Measurements from ENCODE around the gene H2AZ2. TPM values are rescaled to one million over a fixed set of nuclear protein-coding genes. Genes with fewer than 3 reads are reported as not detected.
"Not testable (repeated sequence)": the region's sequence is repeated elsewhere in the genome, so short reads cannot be mapped to it uniquely, and the experiment has no call there.

The H2AZ2 gene
- total RNA-seq, 4 donors from 2014 or later = 94.1 to 116 (median 97.9) TPM

DNA sequence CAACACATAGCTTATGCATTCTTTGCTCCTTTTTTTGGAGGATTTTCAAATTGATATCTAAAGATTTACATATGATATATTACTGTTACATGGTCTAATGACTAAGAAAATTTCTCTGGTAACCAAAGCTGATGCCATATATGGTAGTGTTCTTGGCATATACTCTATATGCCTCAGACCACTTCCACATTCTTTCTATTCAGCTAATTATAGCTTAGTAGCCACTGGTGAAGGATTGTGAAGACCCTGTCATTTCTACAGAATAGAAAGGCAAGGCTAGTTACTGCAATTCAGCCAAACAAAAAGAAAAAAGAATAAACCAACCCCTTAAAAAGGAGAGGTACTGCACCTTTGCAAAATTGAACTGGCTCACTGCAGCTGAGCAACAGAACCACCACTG lies 33.7 kb upstream of the H2AZ2 start:
- TF ChIP-seq, protein P1, sequence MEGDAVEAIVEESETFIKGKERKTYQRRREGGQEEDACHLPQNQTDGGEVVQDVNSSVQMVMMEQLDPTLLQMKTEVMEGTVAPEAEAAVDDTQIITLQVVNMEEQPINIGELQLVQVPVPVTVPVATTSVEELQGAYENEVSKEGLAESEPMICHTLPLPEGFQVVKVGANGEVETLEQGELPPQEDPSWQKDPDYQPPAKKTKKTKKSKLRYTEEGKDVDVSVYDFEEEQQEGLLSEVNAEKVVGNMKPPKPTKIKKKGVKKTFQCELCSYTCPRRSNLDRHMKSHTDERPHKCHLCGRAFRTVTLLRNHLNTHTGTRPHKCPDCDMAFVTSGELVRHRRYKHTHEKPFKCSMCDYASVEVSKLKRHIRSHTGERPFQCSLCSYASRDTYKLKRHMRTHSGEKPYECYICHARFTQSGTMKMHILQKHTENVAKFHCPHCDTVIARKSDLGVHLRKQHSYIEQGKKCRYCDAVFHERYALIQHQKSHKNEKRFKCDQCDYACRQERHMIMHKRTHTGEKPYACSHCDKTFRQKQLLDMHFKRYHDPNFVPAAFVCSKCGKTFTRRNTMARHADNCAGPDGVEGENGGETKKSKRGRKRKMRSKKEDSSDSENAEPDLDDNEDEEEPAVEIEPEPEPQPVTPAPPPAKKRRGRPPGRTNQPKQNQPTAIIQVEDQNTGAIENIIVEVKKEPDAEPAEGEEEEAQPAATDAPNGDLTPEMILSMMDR (IDR thresholded peaks at IDR 0.05) = no peak
- ATAC-seq (ENCODE audit: low FRiP score) = no peak

GRCh38 chr7:44881066-44881600 lies 33.2 kb upstream of the H2AZ2 start:
- TF ChIP-seq, protein P1 (IDR thresholded peaks at IDR 0.05) = no peak
- DNase-seq (ENCODE audit: low spot score) (no peak), ATAC-seq (ENCODE audit: low FRiP score) (no peak)

More for the DNA sequence above, 33.7 kb upstream of the H2AZ2 start:
- no peak for DNase-seq (ENCODE audit: low spot score)

- ATAC-seq (ENCODE audit: low FRiP score) (no peak), DNase-seq (ENCODE audit: low spot score) (no peak)
- TF ChIP-seq, protein P1 (IDR thresholded peaks at IDR 0.05) = no peak
These were observed 32.6 kb upstream of the H2AZ2 start for GRCh38 chr7:44880317-44881018.

DNA sequence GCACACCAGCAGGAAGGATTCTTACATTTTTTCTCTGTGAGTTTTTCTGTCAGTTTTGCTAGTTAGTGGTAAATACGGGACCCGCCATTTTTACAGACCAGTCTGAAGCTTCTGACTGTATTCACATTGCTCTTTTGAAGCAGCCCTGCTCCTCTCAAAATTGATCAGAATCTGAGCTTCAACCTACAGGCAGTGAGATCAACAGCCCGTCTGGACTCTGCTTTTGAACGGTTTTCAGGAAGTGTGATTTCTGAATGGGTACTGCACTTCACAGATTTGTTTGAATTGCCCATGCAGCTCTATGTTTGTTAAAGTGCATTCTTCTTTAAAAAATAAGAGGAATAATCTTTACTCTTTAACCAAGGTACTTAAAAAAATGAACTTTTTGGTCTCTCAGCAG lies 28.5 kb upstream of the H2AZ2 start:
- TF ChIP-seq, protein P1 (IDR thresholded peaks at IDR 0.05) = no peak
- DNase-seq (ENCODE audit: low spot score) (no peak), ATAC-seq (ENCODE audit: low FRiP score) (no peak)

DNA sequence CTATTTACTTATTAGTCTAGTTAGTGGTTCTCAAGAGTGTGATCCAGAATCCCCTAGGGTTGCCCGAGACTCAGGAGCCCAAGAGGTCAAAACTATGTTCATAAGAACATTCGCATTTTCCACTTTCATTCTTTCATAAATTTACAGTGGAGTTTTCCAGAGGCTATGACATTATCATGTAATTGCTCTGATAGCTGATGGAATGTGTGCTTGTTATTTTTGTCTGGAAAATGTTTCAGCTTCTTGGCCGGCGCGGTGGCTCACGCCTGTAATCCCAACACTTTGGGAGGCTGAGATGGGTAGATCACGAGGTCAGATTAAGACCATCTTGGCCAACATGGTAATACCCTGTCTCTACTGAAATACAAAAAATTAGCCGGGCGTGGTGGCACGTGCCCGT lies 27.4 kb upstream of the H2AZ2 start:
- DNase-seq (ENCODE audit: low spot score) (no peak), ATAC-seq (ENCODE audit: low FRiP score) (no peak)
- TF ChIP-seq, protein P1 (IDR thresholded peaks at IDR 0.05) = no peak

DNA sequence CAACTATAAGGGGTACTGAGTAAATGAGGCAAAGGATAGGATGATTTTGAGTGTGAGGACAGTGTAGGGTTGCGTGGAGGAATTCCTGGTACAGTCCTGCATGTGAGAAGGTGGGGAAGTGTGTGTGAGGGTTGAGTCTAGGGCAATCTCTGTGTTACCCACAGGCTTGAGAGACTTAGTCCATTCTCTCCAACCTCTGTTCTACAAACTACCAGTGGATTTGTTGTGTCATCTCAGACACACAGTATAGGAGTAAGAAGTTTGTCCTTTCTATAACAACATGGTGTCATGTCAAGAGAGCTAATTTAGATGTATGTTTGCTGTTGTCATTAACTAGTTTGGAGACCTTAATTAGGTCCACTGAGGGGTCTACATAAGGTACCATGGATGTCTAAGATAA lies 24.9 kb upstream of the H2AZ2 start:
- no peak for DNase-seq (ENCODE audit: low spot score)
- no peak for ATAC-seq (ENCODE audit: low FRiP score)
- TF ChIP-seq, protein P1 (IDR thresholded peaks at IDR 0.05) = no peak

GRCh38 chr7:44871918-44872317 lies 24.0 kb upstream of the H2AZ2 start:
- not testable (repeated sequence) for DNase-seq (ENCODE audit: low spot score)

GRCh38 chr7:44870780-44871179 lies 22.9 kb upstream of the H2AZ2 start:
- not testable (repeated sequence) for ATAC-seq (ENCODE audit: low FRiP score)

More at GRCh38 chr7:44871918-44872317, 24.0 kb upstream of the H2AZ2 start:
- not testable (repeated sequence) for ATAC-seq (ENCODE audit: low FRiP score)

DNA sequence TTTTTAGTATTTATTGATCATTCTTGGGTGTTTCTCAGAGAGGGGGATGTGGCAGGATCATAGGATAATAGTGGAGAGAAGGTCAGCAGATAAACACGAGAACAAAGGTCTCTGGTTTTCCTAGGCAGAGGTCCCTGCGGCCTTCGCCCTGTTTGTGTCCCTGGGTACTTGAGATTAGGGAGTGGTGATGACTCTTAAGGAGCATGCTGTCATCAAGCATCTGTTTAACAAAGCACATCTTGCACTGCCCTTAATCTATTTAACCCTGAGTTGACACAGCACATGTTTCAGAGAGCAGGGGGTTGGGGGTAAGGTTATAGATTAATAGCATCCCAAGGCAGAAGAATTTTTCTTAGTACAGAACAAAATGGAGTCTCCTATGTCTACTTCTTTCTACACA lies 22.4 kb upstream of the H2AZ2 start:
- ATAC-seq (ENCODE audit: low FRiP score); DNase-seq (ENCODE audit: low spot score): not testable (repeated sequence)

More at GRCh38 chr7:44870780-44871179, 22.9 kb upstream of the H2AZ2 start:
- DNase-seq (ENCODE audit: low spot score) = not testable (repeated sequence)
